Measurements from ENCODE around the gene PIK3R1.
A peak's percentile ranks its signal among the peaks of the same experiment; 100 is the strongest.
"Not testable (repeated sequence)": the region's sequence is repeated elsewhere in the genome, so short reads cannot be mapped to it uniquely, and the experiment has no call there.

The PIK3R1 gene

DNA sequence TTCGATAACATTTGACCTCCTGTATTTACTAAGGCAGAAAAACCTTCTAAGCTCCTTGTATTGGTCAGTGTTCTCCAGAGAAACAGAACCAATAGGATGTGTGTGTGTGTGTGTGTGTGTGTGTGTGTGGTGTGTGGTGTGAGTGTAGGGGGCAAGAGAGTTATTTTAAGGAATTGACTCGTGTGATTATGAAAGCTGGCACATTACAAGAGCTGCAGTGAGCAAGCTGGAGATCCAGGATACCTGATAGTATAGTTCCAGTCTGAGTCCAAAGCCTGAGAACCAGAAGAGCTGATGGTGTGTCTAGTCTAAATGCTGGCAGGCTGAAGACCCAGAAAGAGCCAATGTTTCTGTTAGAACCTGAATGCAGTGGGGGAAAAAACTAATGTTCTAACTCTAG, 21.2 kb upstream of the PIK3R1 start:
- DNase-seq (ENCODE audit: insufficient read length) (no peak), FAIRE-seq (no peak)
- TF ChIP-seq POLR2AphosphoS5 (IDR thresholded peaks at IDR 0.05; ENCODE audit: low read depth, low read length) (no peak), TAF1 (IDR thresholded peaks at IDR 0.05; ENCODE audit: borderline replicate concordance, low read depth, low read length) (no peak), POLR2A (IDR thresholded peaks at IDR 0.05; ENCODE audit: low read depth, low read length) (no peak)

DNA sequence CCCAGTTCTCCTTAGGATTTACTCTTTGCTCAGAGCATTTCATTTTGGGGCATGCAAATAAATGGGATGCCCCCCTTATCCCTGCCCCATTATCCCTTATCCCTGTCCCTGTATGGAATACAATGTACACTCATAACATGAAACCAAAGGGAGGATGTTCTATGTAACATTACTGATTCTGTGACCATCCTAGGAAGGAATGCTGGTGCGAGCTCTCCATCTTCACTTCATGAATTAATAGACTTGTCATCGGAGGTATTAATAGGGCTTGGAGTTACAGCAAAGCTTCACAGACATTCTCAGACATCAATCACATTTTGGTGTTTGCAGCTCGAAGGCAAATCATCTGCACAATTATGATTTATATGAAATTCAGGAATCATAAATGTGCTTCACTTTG, 20.4 kb upstream of the PIK3R1 start:
- no peak for TF ChIP-seq POLR2A (IDR thresholded peaks at IDR 0.05; ENCODE audit: low read depth, low read length)
- TF ChIP-seq POLR2AphosphoS5 (IDR thresholded peaks at IDR 0.05; ENCODE audit: low read depth, low read length), result no peak
- no peak for TF ChIP-seq TAF1 (IDR thresholded peaks at IDR 0.05; ENCODE audit: borderline replicate concordance, low read depth, low read length)
- FAIRE-seq (no peak), DNase-seq (ENCODE audit: insufficient read length) (no peak)

DNA sequence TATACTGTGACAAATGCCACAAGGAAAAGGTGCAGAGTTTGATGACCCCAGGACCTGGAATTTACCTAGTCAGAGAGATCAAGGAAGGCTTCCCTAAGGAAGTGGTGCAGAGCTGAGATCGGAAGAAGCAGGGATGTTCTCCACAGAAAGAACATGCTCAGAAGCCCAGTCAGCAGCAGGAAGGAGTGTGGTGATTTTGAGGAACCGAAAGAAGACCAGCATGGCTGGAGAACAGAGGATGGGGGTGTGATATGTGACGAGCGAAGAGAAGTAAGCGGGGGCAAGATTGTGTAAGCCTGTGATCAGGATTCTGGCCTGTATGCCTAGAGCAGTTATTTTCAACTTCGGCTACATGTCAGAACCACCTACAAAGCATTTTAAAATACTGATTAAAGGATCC, 18.7 kb upstream of the PIK3R1 start:
- DNase-seq (ENCODE audit: insufficient read length) (peak; percentile 14), FAIRE-seq (peak; percentile 64)
- TF ChIP-seq TAF1 (IDR thresholded peaks at IDR 0.05; ENCODE audit: borderline replicate concordance, low read depth, low read length) (no peak), POLR2A (IDR thresholded peaks at IDR 0.05; ENCODE audit: low read depth, low read length) (no peak), POLR2AphosphoS5 (IDR thresholded peaks at IDR 0.05; ENCODE audit: low read depth, low read length) (no peak)

DNA sequence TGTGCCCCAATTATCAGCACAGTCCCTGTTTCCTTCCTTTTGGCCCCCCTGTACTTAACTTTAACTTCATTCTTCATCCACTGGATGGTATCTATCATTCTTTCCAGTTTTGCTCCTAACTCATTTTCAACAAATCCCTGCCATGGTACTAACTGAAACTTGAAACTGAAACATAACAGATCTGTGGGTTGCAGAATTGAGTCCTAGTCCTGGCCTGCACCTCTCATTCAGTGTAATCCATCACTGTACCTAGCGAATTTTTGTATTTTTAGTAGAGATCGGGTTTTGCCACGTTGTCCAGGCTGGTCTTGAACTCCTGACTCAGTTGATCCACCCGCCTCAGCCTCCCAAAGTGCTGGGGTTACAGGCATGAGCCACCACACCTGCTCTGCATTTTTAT, 15.3 kb upstream of the PIK3R1 start:
- TF ChIP-seq TAF1 (IDR thresholded peaks at IDR 0.05; ENCODE audit: borderline replicate concordance, low read depth, low read length), result no peak
- no peak for TF ChIP-seq POLR2AphosphoS5 (IDR thresholded peaks at IDR 0.05; ENCODE audit: low read depth, low read length)
- TF ChIP-seq POLR2A (IDR thresholded peaks at IDR 0.05; ENCODE audit: low read depth, low read length), result no peak

DNA sequence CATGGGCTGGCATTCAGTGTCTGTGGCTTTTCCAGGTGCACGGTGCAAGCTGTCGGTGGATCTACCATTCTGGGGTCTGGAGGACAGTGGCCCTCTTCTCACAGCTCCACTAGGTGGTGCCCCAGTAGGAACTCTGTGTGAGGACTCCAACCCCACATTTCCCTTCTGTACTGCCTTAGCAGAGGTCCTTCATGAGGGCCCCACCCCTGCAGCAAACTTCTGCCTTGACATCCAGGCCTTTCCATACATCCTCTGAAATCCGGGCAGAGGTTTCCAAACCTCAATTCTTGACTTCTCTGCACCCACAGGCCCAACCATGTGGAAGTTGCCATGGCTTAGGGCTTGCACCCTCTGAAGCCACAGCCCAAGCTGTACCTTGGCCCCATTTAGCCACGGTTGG, 4.9 kb upstream of the PIK3R1 start:
- FAIRE-seq; DNase-seq (ENCODE audit: insufficient read length): not testable (repeated sequence)

More for the DNA sequence above, 15.3 kb upstream of the PIK3R1 start:
- DNase-seq (ENCODE audit: insufficient read length), result no peak
- FAIRE-seq, result peak; percentile 78

DNA sequence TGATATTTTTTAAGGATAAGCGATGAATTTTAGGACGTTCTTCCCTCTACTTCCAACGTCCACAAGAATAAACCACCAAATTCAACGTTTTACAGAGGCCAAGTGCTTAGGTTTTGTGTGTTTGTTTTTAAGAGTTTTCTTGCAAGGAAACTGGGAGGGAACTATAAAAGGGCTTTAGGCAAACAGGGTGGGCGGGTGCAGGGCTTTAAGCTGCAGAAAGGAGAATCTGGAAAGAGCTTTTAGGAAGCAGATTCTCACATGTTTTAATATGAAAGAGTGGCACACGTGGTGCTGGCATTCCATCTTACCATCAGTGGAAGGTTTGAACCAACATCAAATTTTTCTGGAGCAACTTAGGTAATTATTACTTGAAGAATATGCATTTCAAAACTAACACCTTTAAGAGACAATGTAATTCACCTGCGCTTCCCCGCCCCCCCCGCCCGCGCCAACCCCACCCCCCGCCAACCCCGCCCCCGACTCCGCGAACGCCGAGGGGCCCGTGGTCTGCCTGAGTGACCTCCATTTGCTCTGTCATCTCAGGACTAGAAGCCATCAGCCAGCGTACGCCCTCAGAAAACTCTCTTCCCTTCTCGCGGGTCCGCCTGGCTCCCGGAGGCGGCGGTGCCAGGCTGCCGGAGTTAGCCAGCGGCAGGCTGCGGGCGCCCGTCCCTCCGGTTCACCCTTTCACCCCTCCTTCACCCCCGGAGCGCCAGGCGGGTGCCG, 911 bp upstream of the PIK3R1 start:
- TF ChIP-seq POLR2A (IDR thresholded peaks at IDR 0.05; ENCODE audit: low read depth, low read length), result no peak
- TF ChIP-seq POLR2AphosphoS5 (IDR thresholded peaks at IDR 0.05; ENCODE audit: low read depth, low read length), result no peak
- TF ChIP-seq TAF1 (IDR thresholded peaks at IDR 0.05; ENCODE audit: borderline replicate concordance, low read depth, low read length), result no peak
- FAIRE-seq, result peak; percentile 69
- no peak for DNase-seq (ENCODE audit: insufficient read length)

DNA sequence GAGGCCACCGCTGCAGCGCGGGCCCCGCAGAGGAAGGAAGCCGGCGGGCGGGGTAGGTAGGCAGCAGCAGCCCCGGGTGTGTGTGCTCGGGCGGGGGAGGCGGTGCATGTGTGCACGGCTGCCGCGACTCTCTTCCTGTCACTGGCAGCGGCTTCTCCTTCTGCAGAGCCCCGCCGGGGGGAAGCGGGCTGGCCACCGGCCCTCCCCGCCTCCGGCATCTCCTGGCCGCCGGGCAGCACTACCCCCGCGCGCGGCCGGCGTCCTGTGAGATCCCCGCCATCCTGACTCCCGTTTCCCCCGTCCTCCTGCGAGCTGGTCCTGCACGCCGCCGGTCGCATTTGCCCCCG, 315 bp downstream of the PIK3R1 start:
- no peak for TF ChIP-seq TAF1 (IDR thresholded peaks at IDR 0.05; ENCODE audit: borderline replicate concordance, low read depth, low read length)
- no peak for TF ChIP-seq POLR2A (IDR thresholded peaks at IDR 0.05; ENCODE audit: low read depth, low read length)
- TF ChIP-seq POLR2AphosphoS5 (IDR thresholded peaks at IDR 0.05; ENCODE audit: low read depth, low read length), result no peak; the same call in 1 of the 2 replicates
- DNase-seq (ENCODE audit: insufficient read length) (peak; percentile 52), FAIRE-seq (no peak)

DNA sequence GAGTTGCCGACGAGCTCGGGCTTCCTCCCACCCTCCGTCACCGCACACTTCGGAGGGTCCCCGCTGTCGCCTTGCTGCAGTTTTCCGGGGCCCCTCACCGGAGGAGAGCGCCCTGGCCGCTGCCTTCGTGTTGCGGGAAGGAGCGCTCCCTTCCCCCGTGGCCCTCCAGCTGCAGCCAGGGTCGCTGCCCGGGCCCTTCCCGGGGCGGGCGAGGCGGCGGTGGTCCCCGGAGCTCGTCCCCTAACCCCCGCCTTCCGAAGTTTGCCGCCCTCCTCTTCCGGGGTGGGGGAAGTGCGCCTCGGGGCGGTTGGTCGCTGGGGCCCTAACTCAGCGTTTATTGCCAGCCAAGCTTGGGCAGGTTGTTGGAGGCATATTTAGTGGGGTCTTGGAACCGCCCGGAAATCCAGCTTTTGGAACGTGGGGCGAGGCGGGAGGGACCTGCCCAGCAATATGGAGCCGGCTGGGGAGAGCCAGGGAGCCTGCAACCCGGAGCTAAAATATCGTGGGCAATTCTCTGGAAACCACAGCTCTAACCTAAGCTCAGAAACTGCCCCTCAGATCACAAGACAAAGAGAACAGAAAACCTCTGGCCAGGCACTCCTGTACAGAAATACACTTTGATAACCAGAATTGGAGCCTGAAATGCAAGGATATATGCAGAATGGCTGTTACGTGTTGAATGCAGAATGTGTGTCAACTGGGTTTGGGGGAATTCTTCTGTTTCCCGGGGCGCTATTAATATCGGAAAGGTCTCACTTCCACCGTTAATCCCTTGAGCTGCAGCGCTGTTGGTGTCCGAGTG, 890 bp downstream of the PIK3R1 start:
- TF ChIP-seq POLR2A (IDR thresholded peaks at IDR 0.05; ENCODE audit: low read depth, low read length) (no peak), POLR2AphosphoS5 (IDR thresholded peaks at IDR 0.05; ENCODE audit: low read depth, low read length) (no peak), TAF1 (IDR thresholded peaks at IDR 0.05; ENCODE audit: borderline replicate concordance, low read depth, low read length) (no peak)
- FAIRE-seq, result peak; percentile 57

DNA sequence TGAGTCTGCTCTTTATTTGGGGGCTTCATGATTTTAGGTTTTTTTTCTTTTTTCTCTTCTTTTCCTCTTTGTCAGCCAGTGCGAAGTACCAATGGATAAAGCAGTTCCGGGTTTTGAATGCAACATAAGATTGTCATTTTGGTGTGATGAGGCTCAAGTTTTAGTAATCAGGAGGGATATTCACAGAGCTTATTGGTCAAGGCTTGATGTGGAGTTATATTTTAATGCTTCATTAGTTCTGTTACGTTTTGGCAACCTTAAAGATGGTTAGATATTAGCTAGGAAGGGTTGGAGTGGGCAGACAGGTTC, 1.4 kb downstream of the PIK3R1 start:
- no peak for DNase-seq (ENCODE audit: insufficient read length)
- no peak for TF ChIP-seq POLR2AphosphoS5 (IDR thresholded peaks at IDR 0.05; ENCODE audit: low read depth, low read length)
- TF ChIP-seq POLR2A (IDR thresholded peaks at IDR 0.05; ENCODE audit: low read depth, low read length), result no peak
- no peak for TF ChIP-seq TAF1 (IDR thresholded peaks at IDR 0.05; ENCODE audit: borderline replicate concordance, low read depth, low read length)
- FAIRE-seq, result peak; percentile 56

More for the DNA sequence above, 890 bp downstream of the PIK3R1 start:
- DNase-seq (ENCODE audit: insufficient read length), result peak; percentile 50

DNA sequence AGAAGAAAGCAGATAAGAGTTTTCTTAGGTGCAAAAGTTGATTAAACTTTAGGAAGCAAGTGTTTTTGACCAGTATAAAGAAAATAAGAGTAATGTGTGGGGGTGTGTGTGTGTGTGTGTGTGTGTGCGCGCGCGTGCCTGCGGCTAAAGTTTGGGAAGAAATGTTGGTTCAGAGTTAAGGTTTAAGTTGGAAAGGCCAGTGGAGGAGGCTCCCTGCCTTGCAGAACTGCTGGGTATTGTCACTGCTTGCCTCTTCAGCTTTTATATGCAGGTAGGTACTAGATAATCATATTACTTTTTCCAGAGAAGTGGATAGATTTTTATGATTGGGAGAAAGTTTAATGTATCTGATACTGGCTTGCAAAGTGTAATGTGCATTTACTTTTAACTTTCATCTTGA, 2.0 kb downstream of the PIK3R1 start:
- DNase-seq (ENCODE audit: insufficient read length), result no peak
- FAIRE-seq, result no peak
- TF ChIP-seq POLR2A (IDR thresholded peaks at IDR 0.05; ENCODE audit: low read depth, low read length) (no peak), POLR2AphosphoS5 (IDR thresholded peaks at IDR 0.05; ENCODE audit: low read depth, low read length) (no peak), TAF1 (IDR thresholded peaks at IDR 0.05; ENCODE audit: borderline replicate concordance, low read depth, low read length) (no peak)

DNA sequence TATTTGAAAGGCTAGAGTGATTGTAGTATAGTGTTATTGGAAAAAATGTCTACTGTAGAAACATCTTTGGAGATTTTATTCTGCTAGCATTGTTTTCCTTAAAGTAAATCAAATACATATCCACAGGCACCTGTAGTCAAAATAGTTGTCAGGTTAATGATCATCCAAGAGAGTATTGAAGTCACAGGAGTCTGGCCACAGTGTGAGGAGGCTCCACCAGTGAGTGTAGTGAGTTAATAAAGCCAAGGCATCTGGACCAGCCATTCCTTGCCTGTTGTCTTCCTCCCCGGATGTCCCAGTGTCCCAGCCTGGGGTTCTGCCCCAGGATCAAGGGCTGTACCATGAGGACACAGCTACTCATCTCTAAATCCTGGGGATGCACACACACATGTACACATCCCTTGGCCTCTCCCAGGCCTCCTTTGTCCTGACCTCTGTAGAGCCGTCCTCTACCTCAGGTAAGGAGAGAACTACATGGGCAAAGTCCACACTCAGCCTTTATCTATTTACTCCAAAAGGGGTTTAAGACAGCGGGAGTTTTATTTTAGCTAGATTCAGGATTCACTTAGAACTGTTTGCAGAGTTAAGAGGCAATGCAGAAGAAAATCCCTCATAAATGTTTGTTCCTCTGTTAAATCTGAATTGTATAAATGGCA, 3.7 kb downstream of the PIK3R1 start:
- TF ChIP-seq POLR2A (IDR thresholded peaks at IDR 0.05; ENCODE audit: low read depth, low read length) (no peak), POLR2AphosphoS5 (IDR thresholded peaks at IDR 0.05; ENCODE audit: low read depth, low read length) (no peak), TAF1 (IDR thresholded peaks at IDR 0.05; ENCODE audit: borderline replicate concordance, low read depth, low read length) (no peak)
- FAIRE-seq (no peak), DNase-seq (ENCODE audit: insufficient read length) (no peak)

DNA sequence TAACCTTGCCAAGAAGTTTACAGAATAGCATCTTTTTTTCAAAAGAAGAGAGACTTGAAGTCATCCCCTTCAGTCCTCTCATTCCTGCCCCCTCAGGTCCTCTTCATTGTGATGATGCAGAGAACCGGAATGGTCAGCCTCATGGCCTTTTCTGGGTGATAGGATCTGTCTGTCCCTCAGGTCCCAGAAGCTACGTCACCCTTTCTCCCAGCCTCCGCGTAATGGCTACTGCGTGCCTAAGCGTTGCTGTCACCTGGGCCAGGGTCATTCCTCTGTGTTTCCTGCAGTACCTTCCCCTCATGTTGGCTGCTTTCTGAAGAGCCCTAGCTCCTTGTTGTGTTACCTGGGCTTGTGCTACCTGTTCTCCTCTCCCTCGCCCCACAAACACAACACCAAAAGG, 4.7 kb downstream of the PIK3R1 start:
- no peak for DNase-seq (ENCODE audit: insufficient read length)
- no peak for FAIRE-seq
- TF ChIP-seq POLR2AphosphoS5 (IDR thresholded peaks at IDR 0.05; ENCODE audit: low read depth, low read length), result no peak
- TF ChIP-seq TAF1 (IDR thresholded peaks at IDR 0.05; ENCODE audit: borderline replicate concordance, low read depth, low read length), result no peak
- no peak for TF ChIP-seq POLR2A (IDR thresholded peaks at IDR 0.05; ENCODE audit: low read depth, low read length)

All from GM12892 (cell line).